ENCODE results near the gene PDE2A. TPM values are rescaled to one million over a fixed set of nuclear protein-coding genes. Genes with fewer than 3 reads are reported as not detected.

Gene PDE2A
- total RNA-seq (2021), result 3.7 to 5.0 TPM (median 4.9 TPM) in 3 replicates
- Bru-seq, nascent RNA, result percentile 12 among the genes with signal in this experiment
- long read RNA-seq, experiment 1, partial matches to known transcripts, result 25 of 34 reads
- long read RNA-seq, experiment 1, other reads (novel, unspliced or antisense), result 9 of 34 reads
- long read RNA-seq, experiment 2, partial matches to known transcripts, result 1 of 2 reads
- long read RNA-seq, experiment 2, other reads (novel, unspliced or antisense), result 0 of 2 reads
- long read RNA-seq, experiment 3, partial matches to known transcripts, result 2 of 2 reads
- long read RNA-seq, experiment 3, other reads (novel, unspliced or antisense), result 0 of 2 reads

- TF ChIP-seq, protein P1, sequence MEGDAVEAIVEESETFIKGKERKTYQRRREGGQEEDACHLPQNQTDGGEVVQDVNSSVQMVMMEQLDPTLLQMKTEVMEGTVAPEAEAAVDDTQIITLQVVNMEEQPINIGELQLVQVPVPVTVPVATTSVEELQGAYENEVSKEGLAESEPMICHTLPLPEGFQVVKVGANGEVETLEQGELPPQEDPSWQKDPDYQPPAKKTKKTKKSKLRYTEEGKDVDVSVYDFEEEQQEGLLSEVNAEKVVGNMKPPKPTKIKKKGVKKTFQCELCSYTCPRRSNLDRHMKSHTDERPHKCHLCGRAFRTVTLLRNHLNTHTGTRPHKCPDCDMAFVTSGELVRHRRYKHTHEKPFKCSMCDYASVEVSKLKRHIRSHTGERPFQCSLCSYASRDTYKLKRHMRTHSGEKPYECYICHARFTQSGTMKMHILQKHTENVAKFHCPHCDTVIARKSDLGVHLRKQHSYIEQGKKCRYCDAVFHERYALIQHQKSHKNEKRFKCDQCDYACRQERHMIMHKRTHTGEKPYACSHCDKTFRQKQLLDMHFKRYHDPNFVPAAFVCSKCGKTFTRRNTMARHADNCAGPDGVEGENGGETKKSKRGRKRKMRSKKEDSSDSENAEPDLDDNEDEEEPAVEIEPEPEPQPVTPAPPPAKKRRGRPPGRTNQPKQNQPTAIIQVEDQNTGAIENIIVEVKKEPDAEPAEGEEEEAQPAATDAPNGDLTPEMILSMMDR (IDR thresholded peaks at IDR 0.05), result no peak
- peak; percentile 89; the same call in 1 of the 2 replicates for TF ChIP-seq ZNF263 (CRISPR knock-in tag; IDR thresholded peaks at IDR 0.05; ENCODE audit: low read depth)
- TF ChIP-seq USF1 (CRISPR knock-in tag; IDR thresholded peaks at IDR 0.05), result no peak
- Mint-ChIP-seq H3K27ac (no peak within 1 kb of the TSS), H3K27me3 (ENCODE audit: low read depth) (peaks cover 82% of the 10 kb centered on the region), H3K4me3 (peak within 1 kb of the TSS; percentile 46), H3K36me3 (no peaks in the 10 kb centered on the region), H3K9me3 (no peaks in the 10 kb centered on the region), H3K4me1 (peaks cover 45% of the 10 kb centered on the region)
- ATAC-seq (peak; percentile 19), DNase-seq (ENCODE audit: low spot score) (no peak)
- POLR2A ChIA-PET, result interaction anchor here (0.6 kb wide), 1 partner anchor 205 kb away, joined by 3 read pairs; no protein-coding TSS in a partner anchor
- CTCF ChIA-PET, result interaction anchor here (1.0 to 16.5 kb wide), 16 partner anchors 9 to 243 kb away, joined by 3 to 461 read pairs (median 6); partner anchors contain the start of gene STARD10
Observed at GRCh38 chr11:72673943-72674828, at the start of gene PDE2A. Gene PDE2A, minus strand, starts transcription at chr11:72674422. Its CDS starts 215 bp downstream, at chr11:72674207.

GRCh38 chr11:72723508-72723907, 49.3 kb upstream of the PDE2A start:
- POLR2A ChIA-PET, result no interaction called here
- no peak for ATAC-seq
- peak overlapping the region; percentile 81 for H3K27ac Mint-ChIP-seq

More at GRCh38 chr11:72723508-72723907, 49.3 kb upstream of the PDE2A start:
- H3K4me1 Mint-ChIP-seq, result peaks cover 9% of the 10 kb centered on the region
- CTCF ChIA-PET, result interaction anchor here (0.9 to 1.8 kb wide), 5 partner anchors 18 to 454 kb away, joined by 3 to 8 read pairs (median 4); no protein-coding TSS in a partner anchor
- H3K27me3 Mint-ChIP-seq (ENCODE audit: low read depth), result no peaks in the 10 kb centered on the region
- TF ChIP-seq, protein P2, sequence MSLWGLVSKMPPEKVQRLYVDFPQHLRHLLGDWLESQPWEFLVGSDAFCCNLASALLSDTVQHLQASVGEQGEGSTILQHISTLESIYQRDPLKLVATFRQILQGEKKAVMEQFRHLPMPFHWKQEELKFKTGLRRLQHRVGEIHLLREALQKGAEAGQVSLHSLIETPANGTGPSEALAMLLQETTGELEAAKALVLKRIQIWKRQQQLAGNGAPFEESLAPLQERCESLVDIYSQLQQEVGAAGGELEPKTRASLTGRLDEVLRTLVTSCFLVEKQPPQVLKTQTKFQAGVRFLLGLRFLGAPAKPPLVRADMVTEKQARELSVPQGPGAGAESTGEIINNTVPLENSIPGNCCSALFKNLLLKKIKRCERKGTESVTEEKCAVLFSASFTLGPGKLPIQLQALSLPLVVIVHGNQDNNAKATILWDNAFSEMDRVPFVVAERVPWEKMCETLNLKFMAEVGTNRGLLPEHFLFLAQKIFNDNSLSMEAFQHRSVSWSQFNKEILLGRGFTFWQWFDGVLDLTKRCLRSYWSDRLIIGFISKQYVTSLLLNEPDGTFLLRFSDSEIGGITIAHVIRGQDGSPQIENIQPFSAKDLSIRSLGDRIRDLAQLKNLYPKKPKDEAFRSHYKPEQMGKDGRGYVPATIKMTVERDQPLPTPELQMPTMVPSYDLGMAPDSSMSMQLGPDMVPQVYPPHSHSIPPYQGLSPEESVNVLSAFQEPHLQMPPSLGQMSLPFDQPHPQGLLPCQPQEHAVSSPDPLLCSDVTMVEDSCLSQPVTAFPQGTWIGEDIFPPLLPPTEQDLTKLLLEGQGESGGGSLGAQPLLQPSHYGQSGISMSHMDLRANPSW (CRISPR knock-in tag; conservative IDR thresholded peaks at IDR 0.05; ENCODE audit: low read depth), result no peak
- no peak for TF ChIP-seq ZNF671 (CRISPR knock-in tag; IDR thresholded peaks at IDR 0.05)
- TF ChIP-seq, protein P3, sequence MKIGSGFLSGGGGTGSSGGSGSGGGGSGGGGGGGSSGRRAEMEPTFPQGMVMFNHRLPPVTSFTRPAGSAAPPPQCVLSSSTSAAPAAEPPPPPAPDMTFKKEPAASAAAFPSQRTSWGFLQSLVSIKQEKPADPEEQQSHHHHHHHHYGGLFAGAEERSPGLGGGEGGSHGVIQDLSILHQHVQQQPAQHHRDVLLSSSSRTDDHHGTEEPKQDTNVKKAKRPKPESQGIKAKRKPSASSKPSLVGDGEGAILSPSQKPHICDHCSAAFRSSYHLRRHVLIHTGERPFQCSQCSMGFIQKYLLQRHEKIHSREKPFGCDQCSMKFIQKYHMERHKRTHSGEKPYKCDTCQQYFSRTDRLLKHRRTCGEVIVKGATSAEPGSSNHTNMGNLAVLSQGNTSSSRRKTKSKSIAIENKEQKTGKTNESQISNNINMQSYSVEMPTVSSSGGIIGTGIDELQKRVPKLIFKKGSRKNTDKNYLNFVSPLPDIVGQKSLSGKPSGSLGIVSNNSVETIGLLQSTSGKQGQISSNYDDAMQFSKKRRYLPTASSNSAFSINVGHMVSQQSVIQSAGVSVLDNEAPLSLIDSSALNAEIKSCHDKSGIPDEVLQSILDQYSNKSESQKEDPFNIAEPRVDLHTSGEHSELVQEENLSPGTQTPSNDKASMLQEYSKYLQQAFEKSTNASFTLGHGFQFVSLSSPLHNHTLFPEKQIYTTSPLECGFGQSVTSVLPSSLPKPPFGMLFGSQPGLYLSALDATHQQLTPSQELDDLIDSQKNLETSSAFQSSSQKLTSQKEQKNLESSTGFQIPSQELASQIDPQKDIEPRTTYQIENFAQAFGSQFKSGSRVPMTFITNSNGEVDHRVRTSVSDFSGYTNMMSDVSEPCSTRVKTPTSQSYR (CRISPR knock-in tag; IDR thresholded peaks at IDR 0.05), result no peak
- H3K9me3 Mint-ChIP-seq, result no peaks in the 10 kb centered on the region
- no peak for DNase-seq (ENCODE audit: low spot score)
- H3K4me3 Mint-ChIP-seq, result no peak overlapping the region
- H3K36me3 Mint-ChIP-seq, result no peaks in the 10 kb centered on the region

All from WTC11 (cell line).